ENCODE data around the gene ZNF37A.

The ZNF37A gene

GRCh38 chr10:38156416-38157269, 62.5 kb downstream of the ZNF37A start:
- Histone ChIP-seq H3K4me3 (ENCODE audit: low read depth in 1 of 2, low read length in 1 of 2) (no peak overlapping the region), H3K9me3 (no peaks in the 10 kb centered on the region), H3K4me1 (ENCODE audit: control insufficient read depth in 1 of 2, insufficient read depth in 1 of 2, low read depth in 1 of 2, low read length in 1 of 2) (no peaks in the 10 kb centered on the region), H3K27ac (no peak overlapping the region), H3K36me3 (no peaks in the 10 kb centered on the region), H3K27me3 (no peaks in the 10 kb centered on the region)
- no peak for TF ChIP-seq CTCF (IDR thresholded peaks at IDR 0.05)

- no peaks in the 10 kb centered on the region for H3K36me3 ChIP-seq
- no peak overlapping the region for H3K27ac ChIP-seq
- no peaks in the 10 kb centered on the region for H3K9me3 ChIP-seq
- no peaks in the 10 kb centered on the region for H3K4me1 ChIP-seq (ENCODE audit: control insufficient read depth in 1 of 2, insufficient read depth in 1 of 2, low read depth in 1 of 2, low read length in 1 of 2)
- no peaks in the 10 kb centered on the region for H3K27me3 ChIP-seq
- H3K4me3 ChIP-seq (ENCODE audit: low read depth in 1 of 2, low read length in 1 of 2): no peak overlapping the region
- TF ChIP-seq CTCF (IDR thresholded peaks at IDR 0.05): no peak
Measured at GRCh38 chr10:38157270-38157685, 63.1 kb downstream of the ZNF37A start.

- Histone ChIP-seq H3K36me3 (no peaks in the 10 kb centered on the region), H3K27me3 (no peaks in the 10 kb centered on the region), H3K4me3 (ENCODE audit: low read depth in 1 of 2, low read length in 1 of 2) (no peak overlapping the region), H3K9me3 (no peaks in the 10 kb centered on the region), H3K4me1 (ENCODE audit: control insufficient read depth in 1 of 2, insufficient read depth in 1 of 2, low read depth in 1 of 2, low read length in 1 of 2) (no peaks in the 10 kb centered on the region), H3K27ac (no peak overlapping the region)
- TF ChIP-seq CTCF (IDR thresholded peaks at IDR 0.05): no peak
Measured at GRCh38 chr10:38159004-38159403, 64.9 kb downstream of the ZNF37A start.

GRCh38 chr10:38163617-38164016, 69.5 kb downstream of the ZNF37A start:
- Histone ChIP-seq H3K27ac (no peak overlapping the region), H3K4me1 (ENCODE audit: control insufficient read depth in 1 of 2, insufficient read depth in 1 of 2, low read depth in 1 of 2, low read length in 1 of 2) (no peaks in the 10 kb centered on the region), H3K4me3 (ENCODE audit: low read depth in 1 of 2, low read length in 1 of 2) (no peak overlapping the region), H3K36me3 (no peaks in the 10 kb centered on the region), H3K9me3 (no peaks in the 10 kb centered on the region), H3K27me3 (no peaks in the 10 kb centered on the region)
- TF ChIP-seq CTCF (IDR thresholded peaks at IDR 0.05): no peak

GRCh38 chr10:38174336-38174735, 80.2 kb downstream of the ZNF37A start:
- no peak for TF ChIP-seq CTCF (IDR thresholded peaks at IDR 0.05)
- Histone ChIP-seq H3K27me3 (no peaks in the 10 kb centered on the region), H3K36me3 (no peaks in the 10 kb centered on the region), H3K27ac (no peak overlapping the region), H3K4me3 (ENCODE audit: low read depth in 1 of 2, low read length in 1 of 2) (no peak overlapping the region), H3K4me1 (ENCODE audit: control insufficient read depth in 1 of 2, insufficient read depth in 1 of 2, low read depth in 1 of 2, low read length in 1 of 2) (no peaks in the 10 kb centered on the region), H3K9me3 (no peaks in the 10 kb centered on the region)
